Adipose tissue (tissue), 3 donors: ENCODE measurements around the gene SPHK1. TPM values are rescaled to one million over a fixed set of nuclear protein-coding genes. Genes with fewer than 3 reads are reported as not detected.
"Not testable (repeated sequence)": the region's sequence is repeated elsewhere in the genome, so short reads cannot be mapped to it uniquely, and the experiment has no call there.

Experiments
- H3K27ac ChIP-seq: one replicate; pipeline ENCODE4 v1.5.1; 2013; ENCODE audit warnings: low read depth, low read length
- WGBS, 3 donors: extraction: QIAGEN DNeasy Blood & Tissue Kit; methylation state at CpG; one replicate each; pipeline ENCODE4 v1.1.7; 2013; 5-methylcytosine and 5-hydroxymethylcytosine counted together
- polyA plus RNA-seq, 3 donors: library from polyadenylated mRNA; stranded (reverse); fragments of 200-250 nt; gene quantifications; one replicate each; pipeline ENCODE4 v1.2.3, GENCODE V29; 2013
- donor health status: healthy with polysubstance abuse.
- donor health status: Bipolar disorder and iron deficiency.
- donor health status: healthy.

SPHK1 gene
- polyA plus RNA-seq, 3 donors: 8.4 to 33.0 (median 15.5) TPM

DNA sequence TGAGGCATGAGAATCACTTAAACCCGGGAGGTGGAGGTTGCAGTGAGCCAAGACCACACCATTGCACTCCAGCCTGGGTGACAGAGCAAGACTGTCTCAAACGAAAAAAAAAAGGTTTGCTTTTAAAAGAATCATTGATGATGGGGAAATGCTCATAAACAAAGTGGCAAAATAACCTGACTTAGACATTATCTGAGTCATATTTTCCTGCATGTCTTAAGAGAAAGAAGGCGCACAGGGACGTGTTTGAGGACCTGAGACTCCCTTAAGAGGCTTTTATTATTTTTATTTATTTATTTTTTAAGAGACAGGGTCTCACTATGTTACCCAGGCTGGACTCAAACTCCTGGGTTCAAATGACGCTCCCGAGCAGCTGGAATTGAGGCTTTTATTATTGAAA is 25.0 kb upstream of the SPHK1 start:
- no peak overlapping the region for H3K27ac ChIP-seq
- WGBS, 3 donors: 80 to 90% (median 88%) methylated on average over 6 of the region's 6 CpGs

DNA sequence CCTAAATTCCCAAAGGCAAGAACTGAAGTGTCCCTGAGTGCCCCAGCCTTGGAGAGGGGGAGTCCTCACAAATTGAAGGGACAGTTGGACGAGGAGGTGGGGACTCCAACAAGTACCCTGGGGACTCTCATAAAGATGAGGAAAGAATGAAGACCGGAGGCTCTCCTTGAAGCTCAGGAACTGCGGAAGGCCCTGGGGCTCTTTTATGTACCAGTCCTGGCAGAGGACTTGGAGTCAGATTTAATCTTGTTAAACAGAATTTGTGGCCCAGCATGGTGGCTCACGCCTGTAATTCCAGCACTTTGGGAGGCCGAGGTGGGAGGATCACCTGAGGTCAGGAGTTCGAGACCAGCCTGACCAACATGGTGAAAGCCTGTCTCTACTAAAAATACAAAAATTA is 24.6 kb upstream of the SPHK1 start:
- 78 to 89% (median 83%) methylated on average over 6 of the region's 6 CpGs for WGBS, 3 donors
- H3K27ac ChIP-seq: not testable (repeated sequence)

- no peak overlapping the region for H3K27ac ChIP-seq
- WGBS, 3 donors: 68 to 73% (median 68%) methylated on average over 2 of the region's 2 CpGs
Observed at GRCh38 chr17:76360461-76360860, 23.9 kb upstream of the SPHK1 start.

DNA sequence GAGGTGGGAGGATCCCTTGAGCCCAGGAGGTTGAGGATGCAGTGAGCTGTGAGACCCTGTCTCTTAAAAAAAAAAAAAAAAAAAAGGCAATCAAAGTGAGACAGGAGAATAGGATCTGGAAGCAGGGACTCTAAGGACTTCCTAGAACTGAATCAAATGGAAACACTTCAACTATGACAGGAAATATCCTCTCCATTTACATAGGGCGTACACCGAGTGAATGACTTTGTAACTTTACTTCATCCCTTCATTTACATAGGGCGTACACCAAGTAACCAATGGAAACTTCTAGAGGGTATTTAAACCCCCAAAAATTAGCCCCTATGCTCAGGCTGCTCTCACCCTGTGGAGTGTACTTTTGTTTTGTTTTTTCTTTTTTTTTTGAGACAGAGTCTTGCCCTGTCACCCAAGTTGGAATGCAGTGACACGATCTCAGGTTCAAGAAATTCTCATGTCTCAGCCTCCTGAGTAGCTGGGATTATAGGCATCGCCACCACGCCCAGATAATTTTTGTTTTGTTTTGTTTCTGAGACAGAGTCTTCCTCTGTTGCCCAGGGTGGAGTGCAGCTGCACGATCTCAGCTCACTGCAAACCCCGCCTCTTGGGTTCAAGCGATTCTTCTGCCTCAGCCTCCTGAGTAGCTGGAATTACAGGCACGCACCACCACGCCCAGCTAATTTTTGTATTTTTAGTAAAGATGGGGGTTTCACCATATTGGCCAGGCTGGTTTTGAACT is 21.1 kb upstream of the SPHK1 start:
- H3K27ac ChIP-seq: no peak overlapping the region
- 72 to 83% (median 77%) methylated on average over 11 of the region's 11 CpGs for WGBS, 3 donors

DNA sequence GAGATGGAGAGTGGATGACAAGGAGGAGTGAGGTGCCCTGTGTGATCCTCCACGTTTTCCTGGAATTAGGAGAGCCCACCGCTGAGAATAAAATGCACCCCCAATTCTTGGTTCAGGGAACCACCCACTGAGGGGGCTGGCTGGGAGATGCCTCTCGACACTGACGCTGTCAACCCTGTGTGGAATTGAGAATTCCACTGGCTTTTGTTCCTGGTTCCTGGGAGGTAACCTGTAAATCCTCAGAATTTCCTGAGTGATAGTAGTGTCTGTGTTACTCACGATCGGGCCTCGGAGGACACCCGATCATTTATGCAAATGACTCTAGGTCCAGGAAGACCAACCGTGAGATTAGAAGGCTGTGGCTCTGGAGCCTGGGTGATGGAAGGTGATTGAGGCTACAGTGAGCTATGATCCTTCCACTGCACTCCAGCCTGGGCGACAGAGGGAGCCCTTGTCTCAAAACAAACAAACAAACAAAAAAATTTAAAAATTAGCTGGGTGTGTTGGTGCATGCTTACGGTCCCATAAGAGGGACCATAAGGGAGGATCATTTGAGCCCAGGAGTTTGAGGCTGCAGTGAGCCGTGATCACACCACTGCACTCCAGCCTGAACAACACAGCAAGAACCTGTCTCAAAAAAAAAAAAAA is 19.0 kb upstream of the SPHK1 start:
- no peak overlapping the region for H3K27ac ChIP-seq
- 49 to 57% (median 53%) methylated on average over 12 of the region's 12 CpGs for WGBS, 3 donors

DNA sequence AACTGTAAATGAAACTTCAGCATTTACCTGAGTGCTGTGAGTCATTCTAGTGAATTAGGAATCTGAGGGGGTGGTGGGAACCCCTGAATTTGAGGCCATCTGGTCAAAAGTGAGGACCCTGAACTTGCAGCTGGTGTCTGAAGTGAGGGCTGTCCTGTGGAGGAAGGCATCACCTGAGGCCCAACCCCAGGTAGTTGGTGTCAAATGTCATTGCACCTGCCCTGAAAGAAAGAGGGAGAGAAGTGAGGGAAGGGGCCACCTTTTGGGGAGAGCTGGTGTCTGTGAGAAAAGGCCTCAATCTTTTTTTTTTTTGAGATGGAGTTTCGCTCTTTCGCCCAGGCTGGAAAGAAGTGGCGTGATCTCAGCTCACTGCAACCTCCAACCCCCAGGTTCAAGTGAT is 18.2 kb upstream of the SPHK1 start:
- no peak overlapping the region for H3K27ac ChIP-seq
- WGBS, 3 donors: 97 to 100% (median 97%) methylated on average over 3 of the region's 3 CpGs

DNA sequence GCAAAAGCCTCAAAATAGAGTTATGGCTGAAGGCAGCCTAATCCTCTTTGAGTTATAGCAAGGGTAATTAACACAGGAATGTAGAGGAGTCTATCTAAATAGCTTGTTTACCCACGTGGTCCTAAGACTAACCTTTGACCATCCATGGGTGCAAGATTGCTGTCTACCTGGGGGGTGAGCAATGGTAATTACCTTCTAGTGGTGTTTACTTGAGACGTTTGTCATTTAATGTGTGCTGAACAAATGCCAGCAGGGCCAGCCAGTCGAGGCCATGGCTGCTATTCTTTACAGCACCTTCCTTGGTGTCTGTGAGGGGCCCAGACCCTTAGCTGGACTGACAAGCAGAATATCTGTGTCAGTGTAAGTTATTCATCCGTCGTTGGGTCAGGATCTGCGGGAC is 16.8 kb upstream of the SPHK1 start:
- WGBS, 3 donors: 70 to 81% (median 79%) methylated on average over 6 of the region's 6 CpGs
- H3K27ac ChIP-seq: no peak overlapping the region

DNA sequence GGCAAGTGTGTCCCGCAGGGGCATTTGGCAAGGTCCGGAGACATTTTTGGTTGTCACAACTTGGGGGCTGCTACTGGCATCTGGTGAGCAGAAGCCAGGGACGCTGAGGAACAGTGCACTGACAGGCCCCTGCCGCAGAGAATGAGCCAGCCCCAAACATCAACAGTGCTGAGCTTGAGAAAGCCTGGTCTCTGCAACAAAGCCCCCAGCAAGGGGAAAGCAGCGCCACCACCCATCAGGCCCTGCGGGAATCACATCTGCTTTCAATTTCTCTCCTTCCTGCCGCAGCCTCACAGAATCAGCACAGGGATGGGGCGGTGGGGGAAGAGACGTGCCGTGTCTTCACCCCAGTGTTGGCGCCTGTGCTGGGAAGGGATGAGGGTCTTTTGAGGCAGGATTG is 15.9 kb upstream of the SPHK1 start:
- 76 to 82% (median 80%) methylated on average over 11 of the region's 11 CpGs for WGBS, 3 donors
- H3K27ac ChIP-seq: no peak overlapping the region

DNA sequence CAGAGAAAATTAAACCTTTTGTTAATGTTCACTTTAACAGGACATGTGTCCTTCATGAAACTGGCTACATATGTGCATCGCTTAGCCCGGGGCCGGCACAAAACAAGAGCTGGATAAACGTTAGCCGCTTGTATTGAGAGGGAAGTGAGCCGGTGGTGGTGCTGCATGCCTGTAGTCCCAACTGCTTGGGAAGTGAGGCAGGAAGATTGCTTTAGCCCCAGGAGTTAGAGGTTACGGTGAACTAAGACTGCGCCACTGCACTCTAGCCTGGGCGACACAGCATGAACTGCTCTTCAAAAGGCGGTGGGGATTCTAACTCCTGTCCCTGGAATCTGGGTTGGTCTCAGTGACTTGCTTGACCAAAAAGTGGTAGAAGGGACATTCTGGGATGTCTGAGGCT is 15.0 kb upstream of the SPHK1 start:
- WGBS, 3 donors: 83 to 87% (median 86%) methylated on average over 10 of the region's 10 CpGs
- H3K27ac ChIP-seq: no peak overlapping the region

- 68 to 78% (median 73%) methylated on average over 7 of the region's 7 CpGs for WGBS, 3 donors
- H3K27ac ChIP-seq: no peak overlapping the region
Observed at GRCh38 chr17:76369804-76370203, 14.6 kb upstream of the SPHK1 start.

DNA sequence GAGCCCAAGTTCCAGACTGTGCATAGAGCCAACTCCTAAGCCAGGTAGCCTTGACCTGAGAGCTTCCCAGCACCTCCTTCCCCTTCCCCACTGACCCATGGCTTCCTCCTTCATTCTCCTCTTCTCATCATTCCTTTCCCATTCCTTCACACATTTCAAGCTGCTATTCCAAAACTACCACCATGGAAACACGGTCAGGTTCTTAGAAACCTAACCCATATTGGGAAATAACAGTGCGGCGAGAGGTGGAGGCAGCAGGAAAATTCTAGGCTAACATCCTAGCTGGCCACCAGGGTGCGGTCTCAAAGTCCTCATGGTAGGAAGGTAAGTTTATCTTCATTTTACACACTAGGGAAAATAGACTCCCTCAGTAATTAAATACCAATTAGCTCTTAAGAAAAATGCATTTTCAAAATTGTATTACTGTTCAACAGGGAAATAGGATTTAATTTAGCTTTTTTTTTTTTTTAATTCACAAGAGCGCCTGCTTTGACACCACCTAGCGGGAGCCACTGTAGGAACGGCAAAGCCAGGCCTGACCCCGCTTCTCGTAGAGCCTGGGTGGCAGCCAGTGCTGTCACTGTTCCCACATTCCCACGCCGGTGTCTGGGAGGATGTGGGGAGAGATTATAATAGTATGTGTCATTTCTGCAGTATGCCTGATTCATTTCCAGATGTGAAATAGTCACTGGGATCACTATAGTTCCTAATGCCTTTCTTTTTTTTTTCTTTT is 14.0 kb upstream of the SPHK1 start:
- no peak overlapping the region for H3K27ac ChIP-seq
- 39 to 48% (median 45%) methylated on average over 11 of the region's 11 CpGs for WGBS, 3 donors

DNA sequence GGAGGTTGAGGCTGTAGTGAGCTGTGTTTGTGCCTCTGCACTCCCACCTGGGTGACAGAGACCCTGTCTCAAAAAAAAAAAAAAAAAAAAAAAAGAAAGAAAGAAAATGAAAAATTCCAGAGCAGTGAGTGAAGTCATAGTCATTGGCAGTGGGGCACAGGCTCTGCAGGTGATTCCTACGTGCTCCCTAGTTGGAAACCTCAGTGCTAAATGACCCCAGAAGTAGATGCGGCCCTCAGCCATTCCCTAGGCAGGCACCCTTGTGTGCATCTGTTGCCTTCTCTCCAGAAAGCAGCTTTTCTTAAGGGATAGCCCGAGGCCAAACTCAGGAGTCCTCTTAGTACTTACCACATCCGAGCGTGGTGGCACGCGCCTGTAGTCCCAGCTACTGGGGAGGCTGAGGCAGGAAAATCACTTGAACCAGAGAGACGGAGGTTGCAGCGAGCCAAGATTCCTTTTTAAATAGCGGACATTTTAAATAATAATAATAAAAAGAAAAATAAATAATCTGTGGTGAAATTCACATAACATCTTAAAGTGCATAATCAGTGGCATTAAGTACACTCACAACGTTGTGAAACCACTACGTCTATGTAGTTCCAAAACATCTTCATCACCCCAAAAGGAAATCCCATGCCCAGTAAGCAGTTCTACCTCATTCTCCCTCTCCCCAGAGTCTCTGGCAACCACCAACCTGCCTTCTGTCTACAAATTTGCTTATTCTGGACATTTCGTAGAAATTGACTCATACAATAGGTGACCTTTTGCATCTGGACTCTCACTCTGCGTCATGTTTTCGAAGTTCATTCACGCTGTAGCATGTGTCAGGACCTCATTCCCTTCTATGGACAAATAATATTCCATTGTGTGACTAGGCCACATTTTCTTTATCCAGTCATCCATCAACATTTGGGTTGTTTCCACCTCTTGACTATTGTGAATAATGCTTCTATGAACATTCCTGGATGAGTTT is 12.5 kb upstream of the SPHK1 start:
- WGBS, 3 donors: 91 to 92% (median 91%) methylated on average over 16 of the region's 16 CpGs
- H3K27ac ChIP-seq: no peak overlapping the region

GRCh38 chr17:76376318-76377133 is 7.9 kb upstream of the SPHK1 start:
- 45 to 67% (median 64%) methylated on average over 8 of the region's 8 CpGs for WGBS, 3 donors
- no peak overlapping the region for H3K27ac ChIP-seq

GRCh38 chr17:76378548-76379274 is 5.7 kb upstream of the SPHK1 start:
- H3K27ac ChIP-seq: no peak overlapping the region
- WGBS, 3 donors: 79 to 83% (median 83%) methylated on average over 5 of the region's 5 CpGs

DNA sequence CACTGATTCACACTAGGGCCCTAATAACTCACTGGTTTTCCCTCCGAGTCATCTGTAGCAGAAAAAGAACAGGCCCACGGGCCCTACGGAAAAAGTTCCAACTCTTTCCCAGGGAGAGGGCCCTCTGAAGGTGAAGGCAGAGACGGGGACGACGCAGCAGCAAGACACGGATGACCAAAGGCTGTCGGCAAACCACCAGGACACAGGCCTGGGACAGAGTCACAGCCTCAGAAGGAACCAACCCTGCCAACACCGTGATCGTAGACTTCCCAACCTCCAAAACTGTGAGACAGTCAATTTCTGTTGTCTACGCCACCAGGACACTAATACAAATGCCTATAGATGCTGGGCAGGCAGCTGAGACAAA is 5.2 kb upstream of the SPHK1 start:
- H3K27ac ChIP-seq: no peak overlapping the region
- WGBS, 3 donors: 88 to 95% (median 92%) methylated on average over 11 of the region's 11 CpGs

GRCh38 chr17:76379646-76380376 is 4.6 kb upstream of the SPHK1 start:
- 78 to 90% (median 87%) methylated on average over 18 to 21 of the region's 21 CpGs for WGBS, 3 donors
- H3K27ac ChIP-seq: no peak overlapping the region
